ENCODE results near the gene MRGPRX2. TPM values are rescaled to one million over a fixed set of nuclear protein-coding genes. Genes with fewer than 3 reads are reported as not detected.

MRGPRX2 gene
- total RNA-seq, 4 donors from 2014 or later: not detected

- H3K4me1 ChIP-seq: peaks cover 0 to 11% (median 0%) of the 10 kb centered on the region in 4 donors
- no peaks in the 10 kb centered on the region for H3K36me3 ChIP-seq
- TF ChIP-seq CTCF (IDR thresholded peaks at IDR 0.05): no peak
- no peak for TF ChIP-seq EP300 (IDR thresholded peaks at IDR 0.05; ENCODE audit: low read depth)
- no peak for TF ChIP-seq POLR2AphosphoS5 (IDR thresholded peaks at IDR 0.05)
- no peak for TF ChIP-seq POLR2A (IDR thresholded peaks at IDR 0.05)
- intact Hi-C loops (cut with DNase I; ENCODE audit: low total_unique reads) (no loop called here), in situ Hi-C loops (cut with MboI; ENCODE audit: low pct_ligation_motif_present in 1 of 4, low pct_unique_long_range_greater_than_20kb in 1 of 4, low sequenced_read_pairs in 3 of 4) (loop anchor here in 1 of 4 donors (25.0 kb wide), 1 partner anchor 108 kb away; no protein-coding TSS in a partner anchor)
- no peak overlapping the region for H3K4me3 ChIP-seq
- peaks cover 7% of the 10 kb centered on the region for H3K27me3 ChIP-seq
- 30 to 32% methylated on average over 2 of the region's 2 CpGs for WGBS, 2 donors (ENCODE audit: low coverage in 1 of 2)
- no peak overlapping the region for H3K27ac ChIP-seq
- no peak for DNase-seq
- no peaks in the 10 kb centered on the region for H3K9me3 ChIP-seq
Observed at GRCh38 chr11:19094859-19095258, 34.3 kb upstream of the MRGPRX2 start.

- intact Hi-C loops (cut with DNase I; ENCODE audit: low total_unique reads): no loop called here
- no peak for TF ChIP-seq EP300 (IDR thresholded peaks at IDR 0.05; ENCODE audit: low read depth)
- TF ChIP-seq CTCF (IDR thresholded peaks at IDR 0.05): no peak
- TF ChIP-seq POLR2AphosphoS5 (IDR thresholded peaks at IDR 0.05): no peak
- no peak for TF ChIP-seq POLR2A (IDR thresholded peaks at IDR 0.05)
- no peaks in the 10 kb centered on the region for H3K36me3 ChIP-seq
- WGBS, 2 donors (ENCODE audit: low coverage in 1 of 2): 0 to 54% methylated on average over 1 to 4 of the region's 4 CpGs
- in situ Hi-C loops (cut with MboI; ENCODE audit: low pct_ligation_motif_present in 1 of 4, low pct_unique_long_range_greater_than_20kb in 1 of 4, low sequenced_read_pairs in 3 of 4): loop anchor here in 1 of 4 donors (25.0 kb wide), 1 partner anchor 107 kb away; no protein-coding TSS in a partner anchor
- H3K9me3 ChIP-seq: no peaks in the 10 kb centered on the region
- peaks cover 0 to 11% (median 0%) of the 10 kb centered on the region in 4 donors for H3K4me1 ChIP-seq
- no peak overlapping the region for H3K4me3 ChIP-seq
- DNase-seq: no peak
- no peak overlapping the region for H3K27ac ChIP-seq
- peaks cover 7% of the 10 kb centered on the region for H3K27me3 ChIP-seq
Observed at GRCh38 chr11:19093976-19094375, 33.5 kb upstream of the MRGPRX2 start.

GRCh38 chr11:19092850-19093249, 32.3 kb upstream of the MRGPRX2 start:
- no peak overlapping the region for H3K27ac ChIP-seq
- no peaks in the 10 kb centered on the region for H3K9me3 ChIP-seq
- H3K36me3 ChIP-seq: no peaks in the 10 kb centered on the region
- H3K4me1 ChIP-seq: peaks cover 0 to 11% (median 0%) of the 10 kb centered on the region in 4 donors
- 100% methylated on average over 2 of the region's 2 CpGs for WGBS, 2 donors (ENCODE audit: low coverage in 1 of 2)
- H3K4me3 ChIP-seq: no peak overlapping the region
- H3K27me3 ChIP-seq: peaks cover 7% of the 10 kb centered on the region
- TF ChIP-seq EP300 (IDR thresholded peaks at IDR 0.05; ENCODE audit: low read depth): no peak
- TF ChIP-seq POLR2AphosphoS5 (IDR thresholded peaks at IDR 0.05): no peak
- no peak for TF ChIP-seq POLR2A (IDR thresholded peaks at IDR 0.05)
- TF ChIP-seq CTCF (IDR thresholded peaks at IDR 0.05): no peak
- no peak for DNase-seq
- intact Hi-C loops (cut with DNase I; ENCODE audit: low total_unique reads): no loop called here
- in situ Hi-C loops (cut with MboI; ENCODE audit: low pct_ligation_motif_present in 1 of 4, low pct_unique_long_range_greater_than_20kb in 1 of 4, low sequenced_read_pairs in 3 of 4): loop anchor here in 1 of 4 donors (25.0 kb wide), 1 partner anchor 106 kb away; no protein-coding TSS in a partner anchor

- peaks cover 0 to 11% (median 0%) of the 10 kb centered on the region in 4 donors for H3K4me1 ChIP-seq
- 75 to 80% methylated on average over 3 of the region's 3 CpGs for WGBS, 2 donors (ENCODE audit: low coverage in 1 of 2)
- DNase-seq: no peak
- in situ Hi-C loops (cut with MboI; ENCODE audit: low pct_ligation_motif_present in 1 of 4, low pct_unique_long_range_greater_than_20kb in 1 of 4, low sequenced_read_pairs in 3 of 4): loop anchor here in 1 of 4 donors (25.0 kb wide), 1 partner anchor 105 kb away; no protein-coding TSS in a partner anchor
- no peak for TF ChIP-seq POLR2AphosphoS5 (IDR thresholded peaks at IDR 0.05)
- no peak for TF ChIP-seq CTCF (IDR thresholded peaks at IDR 0.05)
- TF ChIP-seq EP300 (IDR thresholded peaks at IDR 0.05; ENCODE audit: low read depth): no peak
- TF ChIP-seq POLR2A (IDR thresholded peaks at IDR 0.05): no peak
- no peak overlapping the region for H3K27ac ChIP-seq
- H3K27me3 ChIP-seq: peaks cover 7% of the 10 kb centered on the region
- H3K4me3 ChIP-seq: no peak overlapping the region
- H3K36me3 ChIP-seq: no peaks in the 10 kb centered on the region
- intact Hi-C loops (cut with DNase I; ENCODE audit: low total_unique reads): no loop called here
- no peaks in the 10 kb centered on the region for H3K9me3 ChIP-seq
Observed at GRCh38 chr11:19092342-19092741, 31.8 kb upstream of the MRGPRX2 start.

Measured in transverse colon (tissue), 4 donors.